OCI-LY7 (cell line): ENCODE data around the gene RPL37A. TPM values are rescaled to one million over a fixed set of nuclear protein-coding genes. Genes with fewer than 3 reads are reported as not detected.

Source experiments
- BruUV-seq: library from RNA; stranded (reverse); fragments of 400-500 nt; replicated peaks from 2 replicates; lab custom pipeline; 2021; lab: Mats Ljungman, UMichigan
- CTCF ChIA-PET: fragments of 300-600 bp; sonication (Branson Sonifier 250); formaldehyde crosslinking; loops from one replicate; lab custom pipeline; 2022; ENCODE audit warnings: antibody characterized with exemption; ENCODE audit not compliant: unreplicated experiment; lab: Charles Lee
- POLR2A ChIA-PET: fragments of 300-600 bp; sonication (Branson Sonifier 250); formaldehyde crosslinking; loops from one replicate; lab custom pipeline; 2022; ENCODE audit warnings: antibody characterized with exemption; lab: Charles Lee
- DNase-seq: peaks from one replicate; pipeline ENCODE4 v3.0.0-alpha.2; 2015; ENCODE audit warnings: low spot score
- H2AFZ ChIP-seq: fragments of 200-600 bp; sonication (generic), shearing (Covaris generic); 2 replicates; pipeline ENCODE4 v1.6.1; 2014; ENCODE audit warnings: mild to moderate bottlenecking, antibody characterized with exemption, low read length, moderate library complexity
- H3K27ac ChIP-seq: fragments of 200-600 bp; sonication (generic); 2 replicates; pipeline ENCODE4 v1.5.1; 2014; ENCODE audit warnings: mixed run types, low read depth, mild to moderate bottlenecking, moderate library complexity, low read length, inconsistent platforms; ENCODE audit not compliant: poor library complexity, severe bottlenecking
- H3K36me3 ChIP-seq: fragments of 200-600 bp; sonication (generic); 2 replicates; pipeline ENCODE4 v1.6.1; 2014; ENCODE audit warnings: mild to moderate bottlenecking, antibody characterized with exemption, low read length, moderate library complexity, mixed read lengths; ENCODE audit not compliant: insufficient read depth
- H3K4me1 ChIP-seq: fragments of 200-600 bp; sonication (generic); 2 replicates; pipeline ENCODE4 v1.5.1; 2014; ENCODE audit warnings: mild to moderate bottlenecking, low read length; ENCODE audit not compliant: insufficient read depth, poor library complexity, severe bottlenecking
- H3K4me2 ChIP-seq: fragments of 200-600 bp; sonication (generic); 2 replicates; pipeline ENCODE4 v1.6.1; 2014; ENCODE audit warnings: mild to moderate bottlenecking, low read length
- H3K4me3 ChIP-seq: fragments of 200-600 bp; sonication (generic); 2 replicates; pipeline ENCODE4 v1.5.1; 2014; ENCODE audit warnings: mild to moderate bottlenecking, low read depth, low read length; ENCODE audit not compliant: poor library complexity, severe bottlenecking
- H3K79me2 ChIP-seq: fragments of 200-600 bp; sonication (generic); 2 replicates; pipeline ENCODE4 v1.6.1; 2016; ENCODE audit warnings: low read depth, mild to moderate bottlenecking, low read length, moderate library complexity, mixed read lengths; ENCODE audit not compliant: insufficient read depth
- H3K9me2 ChIP-seq: fragments of 200-600 bp; sonication (generic); 2 replicates; pipeline ENCODE4 v1.6.1; 2016; ENCODE audit warnings: mild to moderate bottlenecking, low read length, mixed read lengths; ENCODE audit not compliant: insufficient read depth
- H3K9me3 ChIP-seq: fragments of 200-600 bp; sonication (generic); 2 replicates; pipeline ENCODE4 v1.6.1; 2014; ENCODE audit warnings: mild to moderate bottlenecking, mixed run types, low read length, mixed read lengths
- H4K20me1 ChIP-seq: fragments of 200-600 bp; sonication (generic); 2 replicates; pipeline ENCODE4 v1.6.1; 2014; ENCODE audit warnings: mild to moderate bottlenecking, antibody characterized with exemption, low read length, moderate library complexity, mixed read lengths; ENCODE audit not compliant: insufficient read depth
- CTCF ChIP-seq: fragments of 200-600 bp; sonication (generic); conservative IDR thresholded peaks from 2 replicates; pipeline ENCODE4 v1.5.1; 2014; ENCODE audit warnings: mild to moderate bottlenecking, antibody characterized with exemption, low read length, moderate library complexity, mixed read lengths
- EZH2phosphoT487 ChIP-seq: fragments of 200-600 bp; sonication (generic); IDR thresholded peaks from 2 replicates; pipeline ENCODE4 v1.6.1; 2018; ENCODE audit warnings: low read depth, borderline replicate concordance, mild to moderate bottlenecking, mixed run types, antibody characterized with exemption, low read length, moderate library complexity, mixed read lengths
- intact Hi-C: fragments of 100-400 bp; cut with micrococcal nuclease; formaldehyde crosslinking; loops from one replicate; pipeline ENCODE4 v1.10.0; 2022; ENCODE audit not compliant: unreplicated experiment
- total RNA-seq, 2 experiments: library from RNA; depleted of rRNA in 1 of 2; stranded (reverse); fragments of >200 nt in 1 of 2; shearing (Covaris generic) in 1 of 2; gene quantifications; 2 replicates each; pipeline ENCODE4 v1.2.3, GENCODE V29; 2014 to 2022

RPL37A gene
- total RNA-seq, 2 experiments from 2014 or later: 3,500 to 4,020 TPM

DNA sequence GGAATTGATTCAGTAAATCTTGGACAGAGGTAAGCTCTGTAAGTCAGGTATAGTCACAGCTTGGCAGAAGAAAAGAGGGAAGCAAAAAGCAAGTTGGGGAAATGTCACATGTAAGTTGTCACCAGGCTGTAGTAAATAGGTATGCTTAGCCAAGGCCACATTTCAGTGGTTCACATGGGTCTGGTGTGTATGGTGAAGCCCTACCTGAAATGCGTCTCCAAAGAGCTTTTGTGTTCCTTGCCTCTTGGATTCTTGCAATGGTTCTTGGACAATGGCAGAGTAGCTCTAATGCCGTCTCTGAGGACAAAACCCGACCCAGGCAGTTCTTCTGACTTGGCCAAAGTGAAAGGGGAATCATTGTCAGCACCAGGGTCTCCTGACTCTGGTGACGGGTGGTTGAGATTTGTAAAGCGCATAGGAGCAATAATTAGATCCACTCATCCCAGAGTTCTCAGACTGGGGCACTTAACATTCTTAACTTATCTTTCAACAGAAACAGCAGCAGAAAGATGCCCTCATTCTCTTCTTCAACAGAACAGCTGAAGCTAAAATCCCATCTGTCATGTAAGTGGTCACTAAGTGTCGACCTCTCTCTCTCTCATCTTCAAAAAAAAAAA, 34.4 kb upstream of the RPL37A start:
- H3K79me2 ChIP-seq: no peaks in the 10 kb centered on the region
- DNase-seq: no peak
- intact Hi-C loops: no loop called here
- CTCF ChIA-PET: no interaction called here
- H4K20me1 ChIP-seq: no peaks in the 10 kb centered on the region
- H3K9me2 ChIP-seq: no peaks in the 10 kb centered on the region
- no peak overlapping the region for H3K27ac ChIP-seq
- peaks cover 8% of the 10 kb centered on the region; the same call in 1 of the 2 replicates for H3K36me3 ChIP-seq
- no TSS peak for BruUV-seq
- POLR2A ChIA-PET: interaction anchor here (0.6 to 0.7 kb wide), 2 partner anchors 40 to 57 kb away, joined by 3 to 6 read pairs; no protein-coding TSS in a partner anchor
- no peak for TF ChIP-seq EZH2phosphoT487
- no peak for TF ChIP-seq CTCF
- no peaks in the 10 kb centered on the region for H3K4me1 ChIP-seq
- H3K4me3 ChIP-seq: no peak overlapping the region
- H2AFZ ChIP-seq: no peak overlapping the region
- H3K4me2 ChIP-seq: no peak overlapping the region
- H3K9me3 ChIP-seq: no peaks in the 10 kb centered on the region

- intact Hi-C loops: no loop called here
- Histone ChIP-seq H3K79me2 (no peaks in the 10 kb centered on the region), H3K27ac (no peak overlapping the region), H2AFZ (no peak overlapping the region), H3K4me1 (no peaks in the 10 kb centered on the region), H3K36me3 (peaks cover 12% of the 10 kb centered on the region; the same call in 1 of the 2 replicates), H4K20me1 (no peaks in the 10 kb centered on the region), H3K9me2 (no peaks in the 10 kb centered on the region), H3K4me3 (no peak overlapping the region), H3K4me2 (no peak overlapping the region), H3K9me3 (no peaks in the 10 kb centered on the region)
- ChIA-PET CTCF (interaction anchor here (0.6 kb wide), 1 partner anchor 22 kb away, joined by 3 read pairs; no protein-coding TSS in a partner anchor), POLR2A (interaction anchor here (1.4 kb wide), 1 partner anchor 32 kb away, joined by 4 read pairs; the partner anchor contains the start of gene RPL37A)
- no TSS peak for BruUV-seq
- no peak for TF ChIP-seq CTCF
- no peak for TF ChIP-seq EZH2phosphoT487
- no peak for DNase-seq
Observed at GRCh38 chr2:216465579-216466195, 33.0 kb upstream of the RPL37A start.
